HepG2 (cell line): ENCODE data around the gene SLFN14. TPM values are rescaled to one million over a fixed set of nuclear protein-coding genes. Genes with fewer than 3 reads are reported as not detected.

Experiments used
- CREB1 ChIP-seq, 2 experiments: fragments of 450-650 bp in 1 of 2; IDR thresholded peaks; 2 replicates each; pipeline ENCODE4 v1.6.1; 2016 to 2017; ENCODE audit warnings: control low read depth in 1 of 2, mild to moderate bottlenecking in 1 of 2, missing compliant biosample characterization in 1 of 2, missing genetic modification characterization in 1 of 2
- HNRNPL ChIP-seq: fragments of 200-400 bp; formaldehyde crosslinking; IDR thresholded peaks from 2 replicates; pipeline ENCODE4 v1.6.1; 2017; ENCODE audit warnings: mild to moderate bottlenecking, low read depth, low read length
- HOXA3 ChIP-seq: sonication (generic); formaldehyde crosslinking; IDR thresholded peaks from 2 replicates; pipeline ENCODE4 v1.5.0; 2020; ENCODE audit warnings: missing genetic modification reagents
- KLF12 ChIP-seq: sonication (generic); formaldehyde crosslinking; IDR thresholded peaks from 2 replicates; pipeline ENCODE4 v1.4.0; 2020; ENCODE audit warnings: missing genetic modification reagents, borderline replicate concordance
- MEIS1 ChIP-seq: sonication (generic); formaldehyde crosslinking; IDR thresholded peaks from 2 replicates; pipeline ENCODE4 v1.9.0; 2021; ENCODE audit warnings: mild to moderate bottlenecking, missing genetic modification reagents, moderate library complexity, borderline replicate concordance
- NFAT5 ChIP-seq: sonication (generic); formaldehyde crosslinking; IDR thresholded peaks from 2 replicates; pipeline ENCODE4 v1.4.0; 2020; ENCODE audit warnings: missing genetic modification reagents
- PAF1 ChIP-seq: IDR thresholded peaks from 2 replicates; pipeline ENCODE4 v1.6.1; 2016; ENCODE audit warnings: missing genetic modification reagents, missing compliant biosample characterization
- PHF8 ChIP-seq: sonication (generic); formaldehyde crosslinking; IDR thresholded peaks from 2 replicates; pipeline ENCODE4 v1.5.0; 2020; ENCODE audit warnings: missing genetic modification reagents
- SRY ChIP-seq: sonication (generic); formaldehyde crosslinking; IDR thresholded peaks from 2 replicates; pipeline ENCODE4 v1.8.0; 2022; ENCODE audit warnings: mild to moderate bottlenecking, missing genetic modification reagents
- TBL1XR1 ChIP-seq: fragments of 150-350 bp; IDR thresholded peaks from 2 replicates; pipeline ENCODE4 v1.6.1; 2014; ENCODE audit warnings: borderline replicate concordance, low read length; ENCODE audit not compliant: partially characterized antibody
- THRA ChIP-seq: sonication (generic); formaldehyde crosslinking; IDR thresholded peaks from 2 replicates; pipeline ENCODE4 v1.4.0; 2020; ENCODE audit warnings: missing genetic modification reagents, borderline replicate concordance
- TIGD3 ChIP-seq: sonication (generic); formaldehyde crosslinking; IDR thresholded peaks from 2 replicates; pipeline ENCODE4 v1.5.1; 2020; ENCODE audit warnings: mild to moderate bottlenecking, missing genetic modification reagents, borderline replicate concordance
- ZNF143 ChIP-seq: sonication (generic); formaldehyde crosslinking; IDR thresholded peaks from 2 replicates; pipeline ENCODE4 v1.4.0; 2020; ENCODE audit warnings: missing genetic modification reagents
- ZNF589 ChIP-seq: sonication (generic); formaldehyde crosslinking; conservative IDR thresholded peaks from 2 replicates; pipeline ENCODE4 v1.8.0; 2022; ENCODE audit warnings: mild to moderate bottlenecking, moderate library complexity, missing genetic modification reagents
- polyA plus RNA-seq, 8 experiments: library from polyadenylated mRNA; depleted of rRNA in 3 of 8; stranded (reverse) in 7 of 8; unstranded in 1 of 8; fragments of >200 nt; fragmentation: Illumina TruSeq in 4 of 8; extraction: Trizol in 4 of 8; gene quantifications; 2 replicates each; pipeline versions ENCODE4 v1.2.1 to v1.2.3, GENCODE V29; 2011 to 2016; ENCODE audit warnings: low read depth in 4 of 8, missing spikeins in 1 of 8, mixed read lengths in 1 of 8; ENCODE audit not compliant: insufficient read depth in 1 of 8
- total RNA-seq, 5 experiments: library from RNA; depleted of rRNA; stranded (reverse); fragments of >200 nt; fragmentation: Illumina TruSeq; extraction: Trizol; gene quantifications; 2 replicates each; pipeline ENCODE4 v1.2.3, GENCODE V29; 2016; ENCODE audit warnings: low read depth in 1 of 5
- TF ChIP-seq, protein P1 (sequence below), 2 experiments: sonication (generic) in 1 of 2; formaldehyde crosslinking in 1 of 2; IDR thresholded peaks; 2 replicates each; pipeline versions ENCODE4 v1.4.0 to v1.6.1; 2018 to 2020; ENCODE audit warnings: missing genetic modification reagents in 2 of 2, borderline replicate concordance in 1 of 2, low read depth in 1 of 2, mild to moderate bottlenecking in 1 of 2, missing biosample characterization in 1 of 2
- TF ChIP-seq, protein P2 (sequence below): sonication (generic); formaldehyde crosslinking; conservative IDR thresholded peaks from 2 replicates; pipeline ENCODE4 v1.8.0; 2022; ENCODE audit warnings: low read depth, missing genetic modification reagents

SLFN14 gene
- total and polyA plus RNA-seq, 2 of the 13 experiments (the other 11 are each of a cell fraction or from before 2014, with no cell fraction given) = not detected

- peak; percentile 69; the same call in 1 of the 2 replicates for TF ChIP-seq TIGD3 (CRISPR knock-in tag)
- 0 out of 2 replicates have a peak, but pooled peaks have one; percentile 17 for TF ChIP-seq ZNF589 (CRISPR knock-in tag)
- peak; percentile 65; the same call in 1 of the 2 replicates for TF ChIP-seq THRA (CRISPR knock-in tag)
- TF ChIP-seq, protein P1, sequence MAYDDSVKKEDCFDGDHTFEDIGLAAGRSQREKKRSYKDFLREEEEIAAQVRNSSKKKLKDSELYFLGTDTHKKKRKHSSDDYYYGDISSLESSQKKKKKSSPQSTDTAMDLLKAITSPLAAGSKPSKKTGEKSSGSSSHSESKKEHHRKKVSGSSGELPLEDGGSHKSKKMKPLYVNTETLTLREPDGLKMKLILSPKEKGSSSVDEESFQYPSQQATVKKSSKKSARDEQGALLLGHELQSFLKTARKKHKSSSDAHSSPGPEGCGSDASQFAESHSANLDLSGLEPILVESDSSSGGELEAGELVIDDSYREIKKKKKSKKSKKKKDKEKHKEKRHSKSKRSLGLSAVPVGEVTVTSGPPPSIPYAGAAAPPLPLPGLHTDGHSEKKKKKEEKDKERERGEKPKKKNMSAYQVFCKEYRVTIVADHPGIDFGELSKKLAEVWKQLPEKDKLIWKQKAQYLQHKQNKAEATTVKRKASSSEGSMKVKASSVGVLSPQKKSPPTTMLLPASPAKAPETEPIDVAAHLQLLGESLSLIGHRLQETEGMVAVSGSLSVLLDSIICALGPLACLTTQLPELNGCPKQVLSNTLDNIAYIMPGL (CRISPR knock-in tag; IDR thresholded peaks at IDR 0.05; ENCODE audit: borderline replicate concordance in 1 of 2, low read depth in 1 of 2) = peak in 1 of 2 experiments; percentile 75; a peak in 2 of 4 replicates
- TF ChIP-seq CREB1 (IDR thresholded peaks at IDR 0.05) = peak; percentile 80
- peak; percentile 97 for TF ChIP-seq CREB1 (CRISPR knock-in tag; IDR thresholded peaks at IDR 0.05)
- peak; percentile 86 for TF ChIP-seq ZNF143
- TF ChIP-seq MEIS1 (CRISPR knock-in tag) = peak; percentile 74; the same call in 1 of the 2 replicates
- peak; percentile 99 for TF ChIP-seq HOXA3 (CRISPR knock-in tag)
- peak; percentile 29; the same call in 1 of the 2 replicates for TF ChIP-seq NFAT5 (CRISPR knock-in tag)
- TF ChIP-seq PHF8 (CRISPR knock-in tag) = peak; percentile 87
- TF ChIP-seq PAF1 (CRISPR knock-in tag) = no peak
- TF ChIP-seq HNRNPL = no peak
- no peak; the same call in 1 of the 2 replicates for TF ChIP-seq KLF12
- TF ChIP-seq TBL1XR1 = peak; percentile 14
- peak; percentile 63; the same call in 1 of the 2 replicates for TF ChIP-seq SRY (CRISPR knock-in tag)
- TF ChIP-seq, protein P2, sequence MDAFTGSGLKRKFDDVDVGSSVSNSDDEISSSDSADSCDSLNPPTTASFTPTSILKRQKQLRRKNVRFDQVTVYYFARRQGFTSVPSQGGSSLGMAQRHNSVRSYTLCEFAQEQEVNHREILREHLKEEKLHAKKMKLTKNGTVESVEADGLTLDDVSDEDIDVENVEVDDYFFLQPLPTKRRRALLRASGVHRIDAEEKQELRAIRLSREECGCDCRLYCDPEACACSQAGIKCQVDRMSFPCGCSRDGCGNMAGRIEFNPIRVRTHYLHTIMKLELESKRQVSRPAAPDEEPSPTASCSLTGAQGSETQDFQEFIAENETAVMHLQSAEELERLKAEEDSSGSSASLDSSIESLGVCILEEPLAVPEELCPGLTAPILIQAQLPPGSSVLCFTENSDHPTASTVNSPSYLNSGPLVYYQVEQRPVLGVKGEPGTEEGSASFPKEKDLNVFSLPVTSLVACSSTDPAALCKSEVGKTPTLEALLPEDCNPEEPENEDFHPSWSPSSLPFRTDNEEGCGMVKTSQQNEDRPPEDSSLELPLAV (CRISPR knock-in tag) = no peak
Observed at GRCh38 chr17:35578197-35578928, 17.7 kb upstream of the SLFN14 start, which contains the start of gene PEX12 (continued).
